ENCODE results near the gene MINK1. TPM values are rescaled to one million over a fixed set of nuclear protein-coding genes. Genes with fewer than 3 reads are reported as not detected.

Gene MINK1
- total RNA-seq, 2 experiments from 2014 or later, result 67.5 to 79.3 TPM

DNA sequence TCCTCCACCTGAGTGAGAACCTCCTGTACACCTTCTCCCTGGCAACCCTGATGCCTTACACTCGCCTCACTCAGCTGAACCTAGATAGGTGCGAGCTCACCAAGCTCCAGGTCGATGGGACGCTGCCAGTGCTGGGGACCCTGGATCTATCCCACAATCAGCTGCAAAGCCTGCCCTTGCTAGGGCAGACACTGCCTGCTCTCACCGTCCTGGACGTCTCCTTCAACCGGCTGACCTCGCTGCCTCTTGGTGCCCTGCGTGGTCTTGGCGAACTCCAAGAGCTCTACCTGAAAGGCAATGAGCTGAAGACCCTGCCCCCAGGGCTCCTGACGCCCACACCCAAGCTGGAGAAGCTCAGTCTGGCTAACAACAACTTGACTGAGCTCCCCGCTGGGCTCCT is 99.6 kb downstream of the MINK1 start:
- Mint-ChIP-seq H3K27ac (no peak overlapping the region), H3K27me3 (no peaks in the 10 kb centered on the region), H3K36me3 (peaks cover 7% of the 10 kb centered on the region), H3K9me3 (no peaks in the 10 kb centered on the region), H3K4me3 (no peak overlapping the region), H3K4me1 (ENCODE audit: low read depth) (peaks cover 13% of the 10 kb centered on the region)
- POLR2A ChIA-PET, result interaction anchor here (0.8 to 0.9 kb wide), 2 partner anchors 10 to 12 kb away, joined by 3 to 5 read pairs; no protein-coding TSS in a partner anchor
- CTCF ChIA-PET, result interaction anchor here (1.0 kb wide), 1 partner anchor 29 kb away, joined by 3 read pairs; the partner anchor contains the start of gene CHRNE
- intact Hi-C loops (cut with micrococcal nuclease), result no loop called here
- DNase-seq, result no peak

GRCh38 chr17:4933646-4934045 is 100.5 kb downstream of the MINK1 start:
- H3K27ac Mint-ChIP-seq, result no peak overlapping the region
- intact Hi-C loops (cut with micrococcal nuclease), result no loop called here
- H3K36me3 Mint-ChIP-seq, result peaks cover 15% of the 10 kb centered on the region
- no peak overlapping the region for H3K4me3 Mint-ChIP-seq
- CTCF ChIA-PET, result interaction anchor here (1.0 to 1.6 kb wide), 4 partner anchors 13 to 31 kb away, joined by 3 to 6 read pairs (median 4); partner anchors contain the start of gene CHRNE
- H3K4me1 Mint-ChIP-seq (ENCODE audit: low read depth), result peaks cover 19% of the 10 kb centered on the region
- DNase-seq, result no peak
- no peaks in the 10 kb centered on the region for H3K9me3 Mint-ChIP-seq
- H3K27me3 Mint-ChIP-seq, result no peaks in the 10 kb centered on the region
- POLR2A ChIA-PET, result interaction anchor here (1.0 to 1.6 kb wide), 2 partner anchors 9 to 15 kb away, joined by 3 to 9 read pairs; partner anchors contain the start of gene PFN1

- intact Hi-C loops (cut with micrococcal nuclease), result no loop called here
- peak; percentile 31 for DNase-seq
- Mint-ChIP-seq H3K4me3 (peak overlapping the region; percentile 14), H3K4me1 (ENCODE audit: low read depth) (peaks cover 24% of the 10 kb centered on the region), H3K9me3 (no peaks in the 10 kb centered on the region), H3K27ac (no peak overlapping the region), H3K36me3 (peaks cover 20% of the 10 kb centered on the region), H3K27me3 (no peaks in the 10 kb centered on the region)
- ChIA-PET CTCF (interaction anchor here (1.0 to 1.6 kb wide), 4 partner anchors 13 to 32 kb away, joined by 3 to 6 read pairs (median 4); partner anchors contain the start of gene CHRNE), POLR2A (interaction anchor here (1.0 to 1.6 kb wide), 2 partner anchors 10 to 14 kb away, joined by 3 to 9 read pairs; partner anchors contain the start of gene PFN1)
Measured at GRCh38 chr17:4934173-4934979, 101.2 kb downstream of the MINK1 start.

DNA sequence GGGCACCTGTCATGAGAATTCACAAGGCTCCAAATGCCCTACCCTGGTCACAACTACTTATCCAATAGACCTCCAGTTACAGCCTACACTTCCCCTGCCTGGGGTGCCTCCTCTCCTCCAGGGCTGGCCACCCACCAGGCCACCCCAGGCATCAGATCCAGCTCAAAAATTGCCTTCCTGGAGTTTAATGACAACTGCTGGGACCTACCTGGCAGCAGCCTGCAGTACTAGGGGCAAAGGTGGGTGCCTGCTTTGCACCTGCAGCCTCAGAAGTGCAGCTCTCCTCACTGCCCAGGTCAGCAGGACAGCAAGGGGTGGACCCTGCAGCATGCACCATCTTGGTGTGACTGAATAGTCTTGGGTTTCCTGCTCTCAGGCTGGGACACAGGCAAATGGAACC is 102.5 kb downstream of the MINK1 start:
- H3K27ac Mint-ChIP-seq, result no peak overlapping the region
- POLR2A ChIA-PET, result no interaction called here
- no peak overlapping the region for H3K4me3 Mint-ChIP-seq
- H3K4me1 Mint-ChIP-seq (ENCODE audit: low read depth), result peaks cover 24% of the 10 kb centered on the region
- H3K27me3 Mint-ChIP-seq, result peaks cover 1% of the 10 kb centered on the region
- CTCF ChIA-PET, result interaction anchor here (0.6 kb wide), 1 partner anchor 27 kb away, joined by 3 read pairs; no protein-coding TSS in a partner anchor
- intact Hi-C loops (cut with micrococcal nuclease), result no loop called here
- no peak for DNase-seq
- no peaks in the 10 kb centered on the region for H3K9me3 Mint-ChIP-seq
- peaks cover 26% of the 10 kb centered on the region for H3K36me3 Mint-ChIP-seq

DNA sequence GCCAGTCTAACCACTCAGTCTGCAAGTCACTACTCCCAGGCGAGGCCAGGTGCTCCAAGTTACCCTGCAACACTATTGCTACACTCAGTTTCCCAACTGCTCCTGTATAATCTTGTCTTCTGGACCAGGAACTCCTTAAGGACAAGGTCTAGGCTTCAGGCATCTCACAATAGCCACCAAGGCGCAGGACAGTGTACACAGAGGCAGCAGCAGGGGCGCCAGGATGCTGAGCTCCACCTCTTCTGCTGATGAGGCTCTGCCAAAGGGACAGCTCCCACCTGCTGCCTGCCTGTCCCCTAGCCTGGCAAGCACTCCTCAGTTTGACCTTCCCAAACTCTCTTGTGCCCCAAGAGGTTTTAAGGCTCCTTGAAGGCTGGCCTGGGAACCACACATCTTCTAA is 103.3 kb downstream of the MINK1 start:
- Mint-ChIP-seq H3K4me1 (ENCODE audit: low read depth) (peaks cover 28% of the 10 kb centered on the region), H3K27ac (no peak overlapping the region), H3K27me3 (peaks cover 1% of the 10 kb centered on the region), H3K36me3 (peaks cover 34% of the 10 kb centered on the region), H3K9me3 (no peaks in the 10 kb centered on the region), H3K4me3 (no peak overlapping the region)
- DNase-seq, result no peak
- intact Hi-C loops (cut with micrococcal nuclease), result no loop called here
- ChIA-PET CTCF (no interaction called here), POLR2A (no interaction called here)

DNA sequence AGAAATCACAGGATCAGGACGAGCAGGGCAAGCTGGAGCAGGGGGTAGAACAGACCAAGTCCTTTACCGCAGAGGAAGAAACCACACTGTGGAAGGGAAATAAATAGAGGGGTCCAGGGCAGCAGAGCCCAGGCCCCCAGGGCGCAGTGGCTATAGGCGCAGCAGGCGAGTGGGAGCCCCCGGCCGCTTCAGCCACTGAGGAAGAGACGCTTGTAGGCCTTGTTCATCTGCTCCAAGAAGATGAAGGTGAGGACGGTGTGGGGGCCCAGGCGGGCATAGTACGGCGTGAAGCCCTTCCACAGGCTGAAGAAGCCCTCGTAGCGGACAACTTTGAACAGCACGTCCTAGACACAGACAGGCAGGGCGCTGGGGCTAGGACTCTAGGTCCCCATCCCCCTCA is 104.4 kb downstream of the MINK1 start:
- no peaks in the 10 kb centered on the region for H3K9me3 Mint-ChIP-seq
- H3K4me3 Mint-ChIP-seq, result peak overlapping the region; percentile 90
- peaks cover 39% of the 10 kb centered on the region for H3K4me1 Mint-ChIP-seq (ENCODE audit: low read depth)
- no peak for DNase-seq
- no peak overlapping the region for H3K27ac Mint-ChIP-seq
- POLR2A ChIA-PET, result interaction anchor here (4.2 to 21.0 kb wide), 2 partner anchors 12 to 29 kb away, joined by 64 to 346 read pairs; partner anchors contain the start of genes ENO3, PFN1 and SPAG7
- H3K27me3 Mint-ChIP-seq, result peaks cover 1% of the 10 kb centered on the region
- H3K36me3 Mint-ChIP-seq, result peaks cover 45% of the 10 kb centered on the region
- intact Hi-C loops (cut with micrococcal nuclease), result no loop called here
- CTCF ChIA-PET, result interaction anchor here (0.9 to 1.3 kb wide), 2 partner anchors 34 to 94 kb away, joined by 3 read pairs; partner anchors contain the start of gene CHRNE

DNA sequence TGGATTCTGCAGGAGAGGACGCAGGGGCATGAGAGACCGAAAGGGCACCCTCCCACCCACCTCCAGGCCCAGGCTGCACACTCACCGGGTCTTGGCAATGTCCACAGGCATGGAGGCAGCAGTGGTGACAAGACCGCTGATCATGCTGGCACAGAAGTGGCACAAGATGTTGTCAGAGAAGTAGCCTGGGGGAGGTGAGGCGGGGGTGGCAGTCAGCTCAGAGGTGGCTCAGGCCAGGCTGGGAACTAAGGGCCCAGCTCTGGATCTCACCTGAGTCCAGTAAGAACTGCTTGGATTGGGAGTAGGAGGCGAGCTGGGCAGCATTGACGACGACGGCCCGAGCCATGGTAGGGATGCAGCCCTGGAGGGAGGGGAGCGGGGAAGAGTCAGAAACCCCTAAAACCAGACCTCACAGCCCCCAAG is 104.9 kb downstream of the MINK1 start:
- ChIA-PET POLR2A (interaction anchor here (4.2 to 21.0 kb wide), 2 partner anchors 12 to 28 kb away, joined by 64 to 346 read pairs; partner anchors contain the start of genes ENO3, PFN1 and SPAG7), CTCF (interaction anchor here (0.9 to 1.3 kb wide), 2 partner anchors 35 to 94 kb away, joined by 3 read pairs; partner anchors contain the start of gene CHRNE)
- H3K9me3 Mint-ChIP-seq, result no peaks in the 10 kb centered on the region
- H3K27me3 Mint-ChIP-seq, result peaks cover 1% of the 10 kb centered on the region
- H3K27ac Mint-ChIP-seq, result peak overlapping the region; percentile 95
- H3K4me3 Mint-ChIP-seq, result peak overlapping the region; percentile 90
- intact Hi-C loops (cut with micrococcal nuclease), result no loop called here
- H3K36me3 Mint-ChIP-seq, result peaks cover 50% of the 10 kb centered on the region
- no peak for DNase-seq
- H3K4me1 Mint-ChIP-seq (ENCODE audit: low read depth), result peaks cover 44% of the 10 kb centered on the region

- Mint-ChIP-seq H3K9me3 (no peaks in the 10 kb centered on the region), H3K4me3 (peak overlapping the region; percentile 90), H3K27me3 (peaks cover 1% of the 10 kb centered on the region), H3K36me3 (peaks cover 55% of the 10 kb centered on the region), H3K27ac (peak overlapping the region; percentile 95), H3K4me1 (ENCODE audit: low read depth) (peaks cover 45% of the 10 kb centered on the region)
- CTCF ChIA-PET, result interaction anchor here (0.8 to 2.4 kb wide), 9 partner anchors 19 to 229 kb away, joined by 3 to 13 read pairs (median 5); partner anchors contain the start of genes CAMTA2, CHRNE and SPAG7
- DNase-seq, result no peak
- POLR2A ChIA-PET, result interaction anchor here (1.1 to 21.0 kb wide), 9 partner anchors 11 to 303 kb away, joined by 3 to 346 read pairs (median 7); partner anchors contain the start of genes C17orf107, CAMTA2, ENO3 and PFN1
- intact Hi-C loops (cut with micrococcal nuclease), result loop anchor here (1.0 kb wide), 1 partner anchor 30 kb away; no protein-coding TSS in a partner anchor
Measured at GRCh38 chr17:4938688-4939545, 105.8 kb downstream of the MINK1 start.

- CTCF ChIA-PET, result interaction anchor here (0.8 to 2.4 kb wide), 12 partner anchors 19 to 230 kb away, joined by 3 to 13 read pairs (median 5); partner anchors contain the start of genes C17orf107, CAMTA2, CHRNE and GLTPD2
- Mint-ChIP-seq H3K4me1 (ENCODE audit: low read depth) (peaks cover 45% of the 10 kb centered on the region), H3K27ac (peak overlapping the region; percentile 95), H3K9me3 (no peaks in the 10 kb centered on the region), H3K27me3 (peaks cover 1% of the 10 kb centered on the region), H3K4me3 (peak overlapping the region; percentile 90), H3K36me3 (peaks cover 59% of the 10 kb centered on the region)
- POLR2A ChIA-PET, result interaction anchor here (1.1 to 21.0 kb wide), 10 partner anchors 10 to 302 kb away, joined by 3 to 346 read pairs (median 6); partner anchors contain the start of genes C17orf107, CAMTA2, ENO3 and INCA1
- intact Hi-C loops (cut with micrococcal nuclease), result loop anchor here (1.0 kb wide), 1 partner anchor 30 kb away; no protein-coding TSS in a partner anchor
- DNase-seq, result no peak
Measured at GRCh38 chr17:4939546-4939795, 106.3 kb downstream of the MINK1 start.

DNA sequence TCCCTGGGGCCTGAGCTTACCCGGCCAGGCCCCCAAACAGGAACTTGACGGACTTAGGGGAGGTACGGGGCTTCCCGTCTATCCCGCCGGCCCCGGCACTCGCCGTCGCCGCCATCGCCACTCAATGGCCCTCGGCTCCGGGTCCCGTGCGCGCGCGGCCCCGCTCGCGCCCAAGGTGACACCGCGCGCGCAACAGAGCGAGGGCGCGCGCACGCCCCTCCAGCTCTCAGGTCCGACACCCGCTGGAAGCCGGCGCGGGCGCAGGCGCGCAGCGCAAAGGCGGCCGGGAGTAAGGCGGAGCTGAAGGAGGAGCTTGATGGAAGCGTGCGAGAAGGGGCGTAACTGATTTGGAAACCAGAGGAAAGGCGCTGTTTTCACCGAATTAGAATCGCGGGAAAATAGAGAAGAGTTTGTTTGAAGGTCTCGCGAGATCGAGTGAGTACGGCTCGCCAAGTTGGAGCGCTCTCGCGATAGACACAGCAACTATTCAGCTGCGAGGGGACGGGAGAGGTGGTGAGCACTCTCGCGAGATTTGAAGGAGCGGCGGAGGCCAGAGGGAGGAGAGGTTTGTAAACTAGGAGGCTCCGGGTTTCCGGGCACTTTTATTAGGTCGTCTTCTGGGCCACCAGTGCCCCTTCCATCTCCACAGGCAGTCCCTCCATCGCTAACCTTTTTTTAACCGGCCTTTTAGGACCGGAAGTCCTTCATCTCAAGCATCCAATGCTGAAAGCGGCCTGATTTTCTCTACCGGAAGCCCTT is 106.8 kb downstream of the MINK1 start, which contains the start of the genes RNF167 and SLC25A11:
Gene RNF167 (plus strand): TSS at position 473 of the 759 bp plus-strand sequence. CDS start 642 bp downstream, outside the sequence.
Gene SLC25A11 (minus strand): TSS at position 251 of the 759 bp plus-strand sequence. CDS start 136 bp downstream, at position 115.
- H3K9me3 Mint-ChIP-seq, result no peaks in the 10 kb centered on the region
- CTCF ChIA-PET, result interaction anchor here (0.8 to 2.4 kb wide), 16 partner anchors 11 to 230 kb away, joined by 3 to 13 read pairs (median 4); partner anchors contain the start of genes C17orf107, CAMTA2, CHRNE and GLTPD2
- intact Hi-C loops (cut with micrococcal nuclease), result loop anchor here (1.0 to 10.0 kb wide), 9 partner anchors 8 to 795 kb away; partner anchors contain the start of genes ARRB2, CAMTA2, CHRNE and CYB5D2

More for the DNA sequence above, 106.8 kb downstream of the MINK1 start, which contains the start of the genes RNF167 and SLC25A11:
- Mint-ChIP-seq H3K4me1 (ENCODE audit: low read depth) (peaks cover 47% of the 10 kb centered on the region), H3K27me3 (peaks cover 1% of the 10 kb centered on the region), H3K36me3 (peaks cover 64% of the 10 kb centered on the region), H3K4me3 (peak within 1 kb of the TSS; percentile 90), H3K27ac (peak within 1 kb of the TSS; percentile 95)
- peak; percentile 97 for DNase-seq
- POLR2A ChIA-PET, result interaction anchor here (0.6 to 21.0 kb wide), 12 partner anchors 10 to 481 kb away, joined by 3 to 346 read pairs (median 6); partner anchors contain the start of genes C17orf107, CAMTA2, ENO3 and INCA1
